Vagina (tissue), 2 donors: ENCODE measurements around the gene PIP5K1B. TPM values are rescaled to one million over a fixed set of nuclear protein-coding genes. Genes with fewer than 3 reads are reported as not detected.

ENCODE experiments used
- DNase-seq, 2 donors: peaks; one replicate each; pipeline ENCODE4 v3.0.0-alpha.2; 2017; ENCODE audit errors: extremely low spot score in 2 of 2
- H3K27ac ChIP-seq: fragments of 200-600 bp; sonication (generic); one replicate; pipeline ENCODE4 v1.5.1; 2019
- H3K27me3 ChIP-seq: fragments of 200-600 bp; sonication (generic); one replicate; pipeline ENCODE4 v1.5.1; 2019
- H3K36me3 ChIP-seq, 2 donors: fragments of 200-600 bp; sonication (generic); one replicate each; pipeline ENCODE4 v1.5.1; 2017 to 2019
- H3K4me1 ChIP-seq: fragments of 200-600 bp; sonication (generic); one replicate; pipeline ENCODE4 v1.5.1; 2019
- H3K4me3 ChIP-seq, 2 donors: fragments of 200-600 bp; sonication (generic); 1 replicate in 1 of 2; 2 replicates in 1 of 2; pipeline ENCODE4 v1.5.1; 2016 to 2019
- H3K9me3 ChIP-seq: fragments of 200-600 bp; sonication (generic); one replicate; pipeline ENCODE4 v1.5.1; 2019
- POLR2A ChIP-seq, 2 donors: fragments of 450-650 bp; IDR thresholded peaks; one replicate each; pipeline ENCODE4 v1.6.1; 2017; ENCODE audit warnings: antibody characterized with exemption in 2 of 2, mild to moderate bottlenecking in 2 of 2, moderate library complexity in 2 of 2
- POLR2AphosphoS5 ChIP-seq, 2 donors: sonication (generic); formaldehyde crosslinking; IDR thresholded peaks; one replicate each; pipeline ENCODE4 v1.9.0; 2017; ENCODE audit warnings: antibody characterized with exemption in 2 of 2, mild to moderate bottlenecking in 2 of 2, low read depth in 1 of 2; ENCODE audit not compliant: insufficient read depth in 1 of 2
- intact Hi-C: fragments of 100-400 bp; cut with DNase I; formaldehyde crosslinking; loops from one replicate; pipeline ENCODE4 v1.15.1; 2023
- total RNA-seq: library from RNA; depleted of rRNA; stranded (reverse); fragments of >200 nt; gene quantifications from one replicate; pipeline ENCODE4 v1.2.3, GENCODE V29; 2016
- TF ChIP-seq, protein P1 (sequence below), 3 experiments: fragments of 450-650 bp in 2 of 3; fragments of 200-600 bp in 1 of 3; sonication (generic) in 1 of 3; IDR thresholded peaks; one replicate each; pipeline ENCODE4 v1.5.1; 2017 to 2019; ENCODE audit warnings: antibody characterized with exemption in 3 of 3, mild to moderate bottlenecking in 2 of 3, moderate library complexity in 2 of 3

Gene PIP5K1B
- total RNA-seq, 1 donor from 2014 or later: 2.9 TPM

DNA sequence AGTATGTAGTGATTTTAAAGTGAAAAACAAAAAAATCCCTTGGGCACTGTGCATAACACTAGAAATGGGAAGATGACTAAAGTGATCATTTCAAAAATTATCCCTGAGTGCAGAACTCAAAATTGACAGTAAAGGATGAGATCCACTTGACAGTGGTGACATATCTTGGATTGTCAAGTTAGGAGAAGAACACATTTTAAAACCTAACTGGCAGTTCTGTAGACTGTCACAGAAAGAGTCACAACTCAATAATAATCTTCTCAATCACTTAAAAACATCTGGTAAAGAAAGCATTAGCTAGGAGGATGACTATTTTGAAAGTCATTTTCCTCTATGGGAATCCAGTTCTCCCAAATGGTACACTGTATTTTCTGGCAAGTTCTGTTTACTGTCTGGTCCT lies 127.1 kb downstream of the PIP5K1B start:
- no peak for TF ChIP-seq POLR2AphosphoS5 (IDR thresholded peaks at IDR 0.05; ENCODE audit: insufficient read depth in 1 of 2, low read depth in 1 of 2)
- TF ChIP-seq, protein P1, sequence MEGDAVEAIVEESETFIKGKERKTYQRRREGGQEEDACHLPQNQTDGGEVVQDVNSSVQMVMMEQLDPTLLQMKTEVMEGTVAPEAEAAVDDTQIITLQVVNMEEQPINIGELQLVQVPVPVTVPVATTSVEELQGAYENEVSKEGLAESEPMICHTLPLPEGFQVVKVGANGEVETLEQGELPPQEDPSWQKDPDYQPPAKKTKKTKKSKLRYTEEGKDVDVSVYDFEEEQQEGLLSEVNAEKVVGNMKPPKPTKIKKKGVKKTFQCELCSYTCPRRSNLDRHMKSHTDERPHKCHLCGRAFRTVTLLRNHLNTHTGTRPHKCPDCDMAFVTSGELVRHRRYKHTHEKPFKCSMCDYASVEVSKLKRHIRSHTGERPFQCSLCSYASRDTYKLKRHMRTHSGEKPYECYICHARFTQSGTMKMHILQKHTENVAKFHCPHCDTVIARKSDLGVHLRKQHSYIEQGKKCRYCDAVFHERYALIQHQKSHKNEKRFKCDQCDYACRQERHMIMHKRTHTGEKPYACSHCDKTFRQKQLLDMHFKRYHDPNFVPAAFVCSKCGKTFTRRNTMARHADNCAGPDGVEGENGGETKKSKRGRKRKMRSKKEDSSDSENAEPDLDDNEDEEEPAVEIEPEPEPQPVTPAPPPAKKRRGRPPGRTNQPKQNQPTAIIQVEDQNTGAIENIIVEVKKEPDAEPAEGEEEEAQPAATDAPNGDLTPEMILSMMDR (IDR thresholded peaks at IDR 0.05): no peak
- no peak for TF ChIP-seq POLR2A (IDR thresholded peaks at IDR 0.05)
- DNase-seq: no peak
- Histone ChIP-seq H3K4me1 (no peaks in the 10 kb centered on the region), H3K9me3 (no peaks in the 10 kb centered on the region), H3K27ac (no peak overlapping the region), H3K36me3 (no peaks in the 10 kb centered on the region), H3K4me3 (no peak overlapping the region), H3K27me3 (no peaks in the 10 kb centered on the region)
- intact Hi-C loops: no loop called here

DNA sequence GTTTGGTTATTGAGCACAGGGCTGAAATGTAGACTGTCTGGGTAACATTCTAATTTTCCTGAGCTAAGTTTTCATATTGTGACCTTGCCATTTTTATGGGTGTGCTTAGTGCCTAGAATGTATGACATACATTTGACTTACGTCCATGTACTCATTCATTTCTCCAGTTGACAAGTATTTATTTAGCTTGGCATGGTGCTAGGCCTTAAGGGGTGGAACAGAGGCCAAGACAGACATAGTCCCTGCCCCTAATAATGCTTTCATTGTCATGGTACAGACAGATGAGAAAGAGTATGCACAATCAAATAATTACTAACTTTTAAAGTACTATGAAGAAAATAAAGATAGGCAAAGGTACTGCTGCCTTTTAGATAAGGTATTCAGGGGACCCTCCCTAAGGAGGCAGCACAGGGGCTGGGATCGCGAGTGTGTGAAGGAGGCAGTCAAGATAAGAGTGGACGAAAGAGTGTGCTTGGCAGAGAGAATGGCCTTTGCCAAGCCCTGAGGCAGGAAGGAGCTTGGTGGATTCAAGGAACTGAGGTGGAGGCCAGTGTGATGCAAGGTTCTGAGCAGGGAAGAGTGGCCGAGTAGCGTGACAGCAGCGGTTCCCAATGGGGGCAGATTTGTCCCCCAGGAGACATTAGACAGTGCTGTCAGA lies 128.0 kb downstream of the PIP5K1B start:
- no peak for TF ChIP-seq POLR2A (IDR thresholded peaks at IDR 0.05)
- no peak for TF ChIP-seq POLR2AphosphoS5 (IDR thresholded peaks at IDR 0.05; ENCODE audit: insufficient read depth in 1 of 2, low read depth in 1 of 2)
- TF ChIP-seq, protein P1 (IDR thresholded peaks at IDR 0.05): no peak
- H3K9me3 ChIP-seq: no peaks in the 10 kb centered on the region
- DNase-seq: no peak
- H3K36me3 ChIP-seq: no peaks in the 10 kb centered on the region
- no peaks in the 10 kb centered on the region for H3K27me3 ChIP-seq
- H3K4me3 ChIP-seq: no peak overlapping the region
- no peak overlapping the region for H3K27ac ChIP-seq
- intact Hi-C loops: no loop called here
- H3K4me1 ChIP-seq: no peaks in the 10 kb centered on the region

- Histone ChIP-seq H3K27ac (no peak overlapping the region), H3K4me3 (no peak overlapping the region), H3K9me3 (no peaks in the 10 kb centered on the region), H3K4me1 (no peaks in the 10 kb centered on the region), H3K36me3 (no peaks in the 10 kb centered on the region), H3K27me3 (no peaks in the 10 kb centered on the region)
- intact Hi-C loops: no loop called here
- TF ChIP-seq, protein P1 (IDR thresholded peaks at IDR 0.05): no peak
- TF ChIP-seq POLR2A (IDR thresholded peaks at IDR 0.05) (no peak), POLR2AphosphoS5 (IDR thresholded peaks at IDR 0.05; ENCODE audit: insufficient read depth in 1 of 2, low read depth in 1 of 2) (no peak)
- no peak for DNase-seq
These were observed 130.0 kb downstream of the PIP5K1B start for GRCh38 chr9:68834931-68835520.

DNA sequence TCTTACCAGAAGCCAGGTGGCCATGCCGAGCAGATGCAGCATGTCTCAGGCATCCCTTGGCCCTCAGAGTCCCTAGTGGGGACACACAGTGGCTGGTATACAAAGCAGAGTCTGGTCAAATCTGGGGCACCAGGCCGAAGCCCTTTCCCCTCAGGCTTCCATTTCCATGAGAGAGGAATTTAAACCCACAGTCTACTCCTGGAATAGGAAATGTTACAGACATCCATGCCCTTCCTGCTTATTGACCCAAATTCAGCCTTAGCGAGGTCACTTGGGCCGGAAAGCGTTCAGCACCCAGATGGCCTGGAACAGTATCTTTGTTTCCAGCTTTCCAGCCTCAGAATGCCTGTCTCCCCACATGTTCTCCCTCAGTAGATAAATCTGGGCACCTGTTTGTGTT lies 131.7 kb downstream of the PIP5K1B start:
- DNase-seq: no peak
- no peak overlapping the region for H3K27ac ChIP-seq
- intact Hi-C loops: no loop called here

DNA sequence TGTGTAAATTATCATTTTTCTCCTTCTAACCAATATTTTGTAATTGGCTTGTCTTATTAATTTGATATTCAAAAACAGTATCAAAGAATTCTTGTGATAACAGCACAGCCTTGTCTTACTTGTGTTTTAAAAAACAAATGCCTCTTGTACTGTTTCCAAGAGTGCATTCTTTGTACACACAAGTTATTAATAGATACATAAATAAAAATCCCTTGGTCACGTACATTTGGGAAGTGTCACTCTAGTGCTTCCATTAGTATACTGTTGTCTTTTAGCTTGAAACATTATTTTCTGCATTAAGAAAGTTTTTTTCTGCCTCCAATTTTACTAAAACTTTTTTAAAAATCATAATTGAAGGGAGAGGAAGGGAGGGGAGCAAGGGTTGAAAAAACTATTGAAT lies 133.2 kb downstream of the PIP5K1B start:
- no peaks in the 10 kb centered on the region for H3K4me1 ChIP-seq

More for the DNA sequence above, 131.7 kb downstream of the PIP5K1B start:
- TF ChIP-seq, protein P1 (IDR thresholded peaks at IDR 0.05): no peak
- H3K27me3 ChIP-seq: no peaks in the 10 kb centered on the region
- no peaks in the 10 kb centered on the region for H3K36me3 ChIP-seq
- H3K4me1 ChIP-seq: no peaks in the 10 kb centered on the region
- H3K9me3 ChIP-seq: no peaks in the 10 kb centered on the region
- no peak overlapping the region for H3K4me3 ChIP-seq

More for the DNA sequence above, 133.2 kb downstream of the PIP5K1B start:
- Histone ChIP-seq H3K27me3 (no peaks in the 10 kb centered on the region), H3K4me3 (no peak overlapping the region), H3K9me3 (no peaks in the 10 kb centered on the region), H3K27ac (no peak overlapping the region), H3K36me3 (no peaks in the 10 kb centered on the region)
- intact Hi-C loops: no loop called here
- TF ChIP-seq, protein P1 (IDR thresholded peaks at IDR 0.05): no peak
- no peak for TF ChIP-seq POLR2AphosphoS5 (IDR thresholded peaks at IDR 0.05; ENCODE audit: insufficient read depth in 1 of 2, low read depth in 1 of 2)
- TF ChIP-seq POLR2A (IDR thresholded peaks at IDR 0.05): no peak
- DNase-seq: no peak
